Measurements from ENCODE around the gene P2RX3. TPM values are rescaled to one million over a fixed set of nuclear protein-coding genes. Genes with fewer than 3 reads are reported as not detected.

The P2RX3 gene
- total RNA-seq, 2 experiments from 2014 or later = not detected

- TF ChIP-seq EZH2phosphoT487 (IDR thresholded peaks at IDR 0.05; ENCODE audit: borderline replicate concordance, low read depth, low read length) (no peak), CTCF (conservative IDR thresholded peaks at IDR 0.05; ENCODE audit: low read length) (no peak)
- Histone ChIP-seq H3K4me1 (ENCODE audit: insufficient read depth, low read length, poor library complexity, severe bottlenecking) (no peaks in the 10 kb centered on the region), H3K27ac (ENCODE audit: low read depth, low read length, poor library complexity, severe bottlenecking) (no peak overlapping the region), H3K9me2 (ENCODE audit: insufficient read depth, low read length) (no peaks in the 10 kb centered on the region), H3K9me3 (ENCODE audit: low read length) (no peaks in the 10 kb centered on the region), H3K4me3 (ENCODE audit: low read depth, low read length, poor library complexity, severe bottlenecking) (no peak overlapping the region), H2AFZ (ENCODE audit: low read length) (no peak overlapping the region), H3K36me3 (ENCODE audit: insufficient read depth, low read length) (no peaks in the 10 kb centered on the region), H3K79me2 (ENCODE audit: insufficient read depth, low read depth, low read length) (no peaks in the 10 kb centered on the region), H4K20me1 (ENCODE audit: insufficient read depth, low read length) (no peaks in the 10 kb centered on the region), H3K4me2 (ENCODE audit: low read length) (no peak overlapping the region)
- no peak for DNase-seq (ENCODE audit: low spot score)
- TSS peak; percentile 62 for BruUV-seq (replicated peaks)
- ChIA-PET CTCF (ENCODE audit: unreplicated experiment) (no interaction called here), POLR2A (no interaction called here)
- intact Hi-C loops (cut with micrococcal nuclease; ENCODE audit: unreplicated experiment) = no loop called here
These were observed 28.8 kb upstream of the P2RX3 start for GRCh38 chr11:57309106-57310059.

GRCh38 chr11:57310091-57310490 lies 28.1 kb upstream of the P2RX3 start:
- Histone ChIP-seq H2AFZ (ENCODE audit: low read length) (no peak overlapping the region), H3K27ac (ENCODE audit: low read depth, low read length, poor library complexity, severe bottlenecking) (no peak overlapping the region), H4K20me1 (ENCODE audit: insufficient read depth, low read length) (no peaks in the 10 kb centered on the region), H3K79me2 (ENCODE audit: insufficient read depth, low read depth, low read length) (no peaks in the 10 kb centered on the region), H3K4me2 (ENCODE audit: low read length) (no peak overlapping the region), H3K4me1 (ENCODE audit: insufficient read depth, low read length, poor library complexity, severe bottlenecking) (no peaks in the 10 kb centered on the region), H3K4me3 (ENCODE audit: low read depth, low read length, poor library complexity, severe bottlenecking) (no peak overlapping the region), H3K9me3 (ENCODE audit: low read length) (no peaks in the 10 kb centered on the region), H3K36me3 (ENCODE audit: insufficient read depth, low read length) (no peaks in the 10 kb centered on the region), H3K9me2 (ENCODE audit: insufficient read depth, low read length) (no peaks in the 10 kb centered on the region)
- TF ChIP-seq CTCF (conservative IDR thresholded peaks at IDR 0.05; ENCODE audit: low read length) (no peak), EZH2phosphoT487 (IDR thresholded peaks at IDR 0.05; ENCODE audit: borderline replicate concordance, low read depth, low read length) (no peak)
- ChIA-PET POLR2A (no interaction called here), CTCF (ENCODE audit: unreplicated experiment) (no interaction called here)
- no peak for DNase-seq (ENCODE audit: low spot score)
- intact Hi-C loops (cut with micrococcal nuclease; ENCODE audit: unreplicated experiment) = no loop called here
- BruUV-seq (replicated peaks) = no TSS peak

- CTCF ChIA-PET (ENCODE audit: unreplicated experiment) = no interaction called here
- no peaks in the 10 kb centered on the region for H3K9me2 ChIP-seq (ENCODE audit: insufficient read depth, low read length)
- H4K20me1 ChIP-seq (ENCODE audit: insufficient read depth, low read length) = no peaks in the 10 kb centered on the region
- no peak overlapping the region for H3K27ac ChIP-seq (ENCODE audit: low read depth, low read length, poor library complexity, severe bottlenecking)
- no TSS peak for BruUV-seq (replicated peaks)
- no peak overlapping the region for H3K4me3 ChIP-seq (ENCODE audit: low read depth, low read length, poor library complexity, severe bottlenecking)
- no peaks in the 10 kb centered on the region for H3K9me3 ChIP-seq (ENCODE audit: low read length)
- intact Hi-C loops (cut with micrococcal nuclease; ENCODE audit: unreplicated experiment) = no loop called here
- no peak for DNase-seq (ENCODE audit: low spot score)
- H2AFZ ChIP-seq (ENCODE audit: low read length) = no peak overlapping the region
- no peaks in the 10 kb centered on the region for H3K79me2 ChIP-seq (ENCODE audit: insufficient read depth, low read depth, low read length)
- H3K36me3 ChIP-seq (ENCODE audit: insufficient read depth, low read length) = no peaks in the 10 kb centered on the region
- H3K4me2 ChIP-seq (ENCODE audit: low read length) = no peak overlapping the region
- POLR2A ChIA-PET = no interaction called here
- TF ChIP-seq EZH2phosphoT487 (IDR thresholded peaks at IDR 0.05; ENCODE audit: borderline replicate concordance, low read depth, low read length) = no peak
- no peak for TF ChIP-seq CTCF (conservative IDR thresholded peaks at IDR 0.05; ENCODE audit: low read length)
- H3K4me1 ChIP-seq (ENCODE audit: insufficient read depth, low read length, poor library complexity, severe bottlenecking) = no peaks in the 10 kb centered on the region
These were observed 27.5 kb upstream of the P2RX3 start for GRCh38 chr11:57310630-57311086.
